Left cardiac atrium (tissue), 4 donors: ENCODE measurements around the gene TRAF5. TPM values are rescaled to one million over a fixed set of nuclear protein-coding genes. Genes with fewer than 3 reads are reported as not detected.
"Not testable (repeated sequence)": the region's sequence is repeated elsewhere in the genome, so short reads cannot be mapped to it uniquely, and the experiment has no call there.

Experiments used
- ATAC-seq, 2 donors: fragments of 200-7000 bp; cut with Tn5 transposase; one replicate each; pipeline ENCODE4 v1.9.1; 2020; ENCODE audit warnings: mild to moderate bottlenecking in 2 of 2, moderate library complexity in 2 of 2
- DNase-seq: peaks from one replicate; pipeline ENCODE4 v3.0.0-alpha.2; 2020
- intact Hi-C, 2 donors: fragments of 100-400 bp; cut with DNase I; formaldehyde crosslinking; loops; one replicate each; pipeline versions ENCODE4 v1.14.1 to v1.15.1; 2022 to 2023
- total RNA-seq, 2 donors: library from RNA; stranded (reverse); fragmentation: NEBNext Ultra II Directional; extraction: Animal tissue kit (Norgen Biotek cat#: 25700); gene quantifications; one replicate each; pipeline ENCODE4 v1.2.1, GENCODE V29; 2021
- donor health status: DM: no; HTN: yes; CAD: no.
- donor health status: DM: no; HTN: yes; CAD: no; lungs with severe emphysema.
- donor health status: DM: yes; HTN: yes; CAD: no.
- donor health status: Dilated cardiomyopathy.

The TRAF5 gene
- total RNA-seq, 2 donors from 2014 or later, result 5.2 to 5.3 TPM

GRCh38 chr1:211399851-211400393 is 73.3 kb downstream of the TRAF5 start:
- intact Hi-C loops, DNase-seq, ATAC-seq: not testable (repeated sequence)

DNA sequence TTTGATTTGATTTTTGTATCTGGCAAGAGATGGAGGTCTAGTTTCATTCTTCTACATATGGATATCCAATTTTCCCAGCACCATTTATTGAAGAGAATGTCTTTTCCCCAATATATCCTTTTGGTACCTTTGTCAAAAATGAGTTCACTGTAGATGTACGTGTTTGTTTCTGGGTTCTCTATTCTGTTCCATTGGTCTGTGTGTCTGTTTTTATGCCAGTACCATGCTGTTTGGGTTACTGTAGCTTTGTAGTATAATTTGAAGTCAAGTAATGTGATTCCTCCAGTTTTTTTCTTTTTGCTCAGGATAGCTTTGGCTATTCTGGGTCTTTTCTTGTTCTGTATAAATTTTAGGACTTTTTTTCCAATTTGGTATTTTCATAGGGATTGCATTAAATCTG is 75.1 kb downstream of the TRAF5 start:
- ATAC-seq, DNase-seq, intact Hi-C loops: not testable (repeated sequence)

DNA sequence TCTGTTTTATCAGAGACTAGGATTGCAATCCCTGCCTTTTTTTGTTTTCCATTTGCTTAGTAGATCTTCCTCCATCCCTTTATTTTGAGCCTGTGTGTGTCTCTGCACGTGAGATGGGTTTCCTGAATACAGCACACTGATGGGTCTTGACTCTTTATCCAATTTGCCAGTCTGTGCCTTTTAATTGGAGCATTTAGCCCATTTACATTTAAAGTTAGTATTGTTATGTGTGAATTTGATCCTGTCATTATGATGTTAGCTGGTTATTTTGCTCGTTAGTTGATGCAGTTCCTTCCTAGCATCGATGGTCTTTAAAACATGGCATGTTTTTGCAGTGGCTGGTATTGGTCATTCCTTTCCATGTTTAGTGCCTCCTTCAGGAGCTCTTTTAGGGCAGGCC is 79.5 kb downstream of the TRAF5 start:
- ATAC-seq, DNase-seq: not testable (repeated sequence)

DNA sequence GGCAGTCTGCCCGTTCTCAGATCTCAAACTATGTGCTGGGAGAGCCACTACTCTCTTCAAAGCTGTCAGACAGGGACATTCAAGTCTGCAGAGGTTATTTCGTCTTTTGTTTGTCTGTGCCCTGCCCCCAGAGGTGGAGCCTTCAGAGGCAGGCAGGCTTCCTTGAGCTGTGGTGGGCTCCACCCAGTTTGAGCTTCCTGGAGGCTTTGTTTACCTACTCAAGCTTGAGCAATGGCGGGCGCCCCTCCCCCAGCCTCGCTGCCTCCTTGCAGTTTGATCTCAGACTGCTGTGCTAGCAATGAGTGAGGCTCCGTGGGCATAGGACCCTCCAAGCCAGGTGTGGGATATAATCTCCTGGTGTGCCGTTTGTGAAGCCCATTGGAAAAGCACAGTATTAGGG is 81.1 kb downstream of the TRAF5 start:
- intact Hi-C loops, ATAC-seq, DNase-seq: not testable (repeated sequence)

More for the DNA sequence above, 79.5 kb downstream of the TRAF5 start:
- intact Hi-C loops, result not testable (repeated sequence)

DNA sequence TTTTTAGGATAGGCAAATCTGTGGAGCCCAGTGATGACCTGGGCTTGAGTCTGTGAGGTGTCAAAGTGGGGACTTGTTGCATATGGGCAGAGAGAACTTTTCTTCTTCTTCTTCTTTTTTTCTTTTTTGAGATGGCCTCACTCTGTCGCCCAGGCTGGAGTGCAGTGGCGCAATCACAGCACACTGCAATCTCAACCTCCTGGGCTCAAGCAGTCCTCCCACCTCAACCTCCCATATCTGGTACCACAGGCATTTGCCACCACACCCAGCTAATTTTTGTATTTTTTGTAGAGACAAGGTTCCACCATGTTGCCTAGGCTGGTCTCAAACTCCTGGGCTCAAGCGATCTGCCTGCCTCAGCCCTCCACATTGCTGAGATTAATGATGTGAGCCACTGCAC is 85.0 kb downstream of the TRAF5 start:
- no peak for ATAC-seq
- intact Hi-C loops, result no loop called here
- DNase-seq, result no peak

- DNase-seq, result no peak
- intact Hi-C loops, result no loop called here
- ATAC-seq, result no peak
Observed at GRCh38 chr1:211415700-211416099, 89.1 kb downstream of the TRAF5 start.

DNA sequence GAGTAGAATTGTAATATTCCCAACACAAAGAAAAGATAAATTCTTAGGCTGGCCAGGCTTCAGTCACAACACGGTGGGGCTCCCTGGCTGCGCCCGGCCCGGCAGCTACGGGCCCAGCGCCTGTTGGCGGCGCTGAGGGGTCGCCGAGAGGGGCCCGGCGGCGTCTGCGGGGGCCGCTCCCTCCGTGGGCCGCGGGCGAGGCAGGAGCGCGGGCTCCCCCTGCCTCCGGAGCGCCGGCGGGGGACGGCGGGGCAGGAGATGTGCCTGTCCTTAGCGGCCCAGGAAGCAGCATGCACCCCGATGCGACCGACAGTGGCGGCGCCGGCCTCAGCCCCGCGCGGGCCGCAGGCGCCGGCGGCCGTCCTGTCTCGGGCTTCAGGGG is 89.6 kb downstream of the TRAF5 start:
- intact Hi-C loops, result not testable (repeated sequence)
- DNase-seq, result peak; percentile 28
- peak; percentile 84 to 87 for ATAC-seq

- DNase-seq (peak; percentile 62), ATAC-seq (peak; percentile 74 to 84)
Observed at GRCh38 chr1:211416628-211417323, 90.1 kb downstream of the TRAF5 start.

DNA sequence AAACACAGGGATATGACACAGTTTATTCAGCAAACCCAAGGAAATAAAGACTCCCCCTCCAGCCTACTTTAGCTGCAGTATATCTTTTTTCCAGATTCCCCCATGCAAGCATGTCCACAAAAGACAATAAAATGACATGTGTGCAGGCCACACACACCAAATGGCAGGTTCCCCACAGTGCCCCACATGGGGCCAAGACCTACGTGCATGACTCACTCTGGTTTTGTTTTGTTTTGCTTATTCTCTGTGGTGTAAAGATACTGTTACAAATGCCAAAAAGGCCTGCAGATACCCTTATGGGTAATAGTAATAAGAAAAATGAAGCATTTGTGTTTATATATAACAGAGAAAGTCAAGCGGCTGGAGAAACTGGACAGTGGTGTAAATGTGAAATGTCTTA is 93.8 kb downstream of the TRAF5 start:
- DNase-seq (no peak), ATAC-seq (no peak)
- intact Hi-C loops, result no loop called here

More at GRCh38 chr1:211416628-211417323, 90.1 kb downstream of the TRAF5 start:
- intact Hi-C loops, result not testable (repeated sequence)

GRCh38 chr1:211420845-211421454 is 94.3 kb downstream of the TRAF5 start:
- ATAC-seq, result no peak
- intact Hi-C loops, result no loop called here
- no peak for DNase-seq

GRCh38 chr1:211424018-211424417 is 97.4 kb downstream of the TRAF5 start:
- DNase-seq (no peak), ATAC-seq (no peak)
- intact Hi-C loops, result no loop called here

Other genes with a start within 250 kb of the TRAF5 start
- gene KCNH1, start 192.7 kb upstream of the TRAF5 start, total RNA-seq, result under 1 TPM in 1 of 2 donors, not detected in 1; 0.15 TPM
- 10 to 100 TPM; 34.3 to 42.0 TPM for gene RCOR3, start 67.5 kb upstream of the TRAF5 start, total RNA-seq
- not detected for gene RD3, start 165.3 kb downstream of the TRAF5 start, total RNA-seq